Smooth muscle cell (in vitro differentiated cells): ENCODE measurements around the gene MYO7A. TPM values are rescaled to one million over a fixed set of nuclear protein-coding genes. Genes with fewer than 3 reads are reported as not detected.

Experiments used
- DNase-seq: peaks from one replicate; lab custom pipeline; 2025; ENCODE audit not compliant: unreplicated experiment; lab: John Stamatoyannopoulos, UW
- H2AFZ ChIP-seq: fragments of 200-600 bp; sonication (generic); 2 replicates; pipeline ENCODE4 v1.6.0; 2016; ENCODE audit warnings: antibody characterized with exemption, low read depth, mild to moderate bottlenecking
- H3F3A ChIP-seq: fragments of 200-600 bp; sonication (generic); 2 replicates; pipeline ENCODE4 v1.6.0; 2017; ENCODE audit warnings: antibody characterized with exemption, low read depth
- H3K27ac ChIP-seq: fragments of 200-600 bp; sonication (generic); 2 replicates; pipeline ENCODE4 v1.5.1; 2016; ENCODE audit warnings: low read depth, mild to moderate bottlenecking
- H3K27me3 ChIP-seq: fragments of 200-600 bp; sonication (generic); 2 replicates; pipeline ENCODE4 v1.6.1; 2016; ENCODE audit warnings: low read depth, mild to moderate bottlenecking
- H3K36me3 ChIP-seq: fragments of 200-600 bp; sonication (generic); 2 replicates; pipeline ENCODE4 v1.5.1; 2016; ENCODE audit warnings: low read depth
- H3K4me1 ChIP-seq: fragments of 200-600 bp; sonication (generic); 2 replicates; pipeline ENCODE4 v1.5.1; 2016; ENCODE audit warnings: low read depth
- H3K4me2 ChIP-seq: fragments of 200-600 bp; sonication (generic); 2 replicates; pipeline ENCODE4 v1.6.0; 2016; ENCODE audit warnings: mild to moderate bottlenecking
- H3K4me3 ChIP-seq: fragments of 200-600 bp; sonication (generic); 2 replicates; pipeline ENCODE4 v1.5.1; 2016; ENCODE audit warnings: mild to moderate bottlenecking
- H3K79me2 ChIP-seq: fragments of 200-600 bp; sonication (generic); 2 replicates; pipeline ENCODE4 v1.6.0; 2016; ENCODE audit warnings: low read depth, mild to moderate bottlenecking
- H3K9ac ChIP-seq: fragments of 200-600 bp; sonication (generic); 2 replicates; pipeline ENCODE4 v1.6.0; 2016; ENCODE audit warnings: low read depth
- H3K9me3 ChIP-seq: fragments of 200-600 bp; sonication (generic); replicated peaks from 2 replicates; pipeline ENCODE4 v1.5.1; 2016; ENCODE audit warnings: low read depth
- H4K20me1 ChIP-seq: fragments of 200-600 bp; sonication (generic); 2 replicates; pipeline ENCODE4 v1.6.0; 2016; ENCODE audit warnings: low read depth
- CTCF ChIP-seq: fragments of 200-600 bp; sonication (generic); IDR thresholded peaks from 2 replicates; pipeline ENCODE4 v1.5.1; 2017; ENCODE audit warnings: borderline replicate concordance, mild to moderate bottlenecking, antibody characterized with exemption; ENCODE audit not compliant: insufficient read depth, poor library complexity, severe bottlenecking
- WGBS: methylation state at CpG from one replicate; pipeline ENCODE4 v1.1.7; 2016; ENCODE audit warnings: low lambda C conversion rate; 5-methylcytosine and 5-hydroxymethylcytosine counted together
- polyA plus RNA-seq: library from polyadenylated mRNA; unstranded; fragments of >200 nt; fragmentation: Nextera tagmentation; extraction: Ambion mirVana; gene quantifications from 2 replicates; pipeline ENCODE4 v1.2.1, GENCODE V29; 2016
- total RNA-seq: library from RNA; depleted of rRNA; stranded (reverse); fragments of >200 nt; gene quantifications from 2 replicates; pipeline ENCODE4 v1.2.3, GENCODE V29; 2014

MYO7A gene
- total and polyA plus RNA-seq, 2 experiments from 2014 or later, result 0.08 to 0.18 TPM

GRCh38 chr11:77232242-77232641 is 104.2 kb downstream of the MYO7A start:
- TF ChIP-seq CTCF, result no peak
- Histone ChIP-seq H2AFZ (no peak overlapping the region), H3K9ac (no peak overlapping the region), H3K9me3 (no peaks in the 10 kb centered on the region), H3K79me2 (no peaks in the 10 kb centered on the region), H3K4me1 (no peaks in the 10 kb centered on the region), H3K36me3 (no peaks in the 10 kb centered on the region), H4K20me1 (no peaks in the 10 kb centered on the region), H3K27me3 (no peaks in the 10 kb centered on the region), H3F3A (no peaks in the 10 kb centered on the region), H3K4me3 (no peak overlapping the region), H3K27ac (no peak overlapping the region), H3K4me2 (no peak overlapping the region)
- WGBS, result 92% methylated on average over 4 of the region's 4 CpGs
- DNase-seq, result no peak

GRCh38 chr11:77233011-77233410 is 105.0 kb downstream of the MYO7A start:
- H3K79me2 ChIP-seq, result no peaks in the 10 kb centered on the region
- no peak overlapping the region for H3K27ac ChIP-seq
- no peaks in the 10 kb centered on the region for H4K20me1 ChIP-seq
- TF ChIP-seq CTCF, result no peak
- no peak for DNase-seq
- no peak overlapping the region for H3K4me3 ChIP-seq
- no peaks in the 10 kb centered on the region for H3K4me1 ChIP-seq
- no peak overlapping the region for H3K9ac ChIP-seq
- H2AFZ ChIP-seq, result no peak overlapping the region
- no peaks in the 10 kb centered on the region for H3F3A ChIP-seq
- 50% methylated on average over 3 of the region's 3 CpGs for WGBS
- H3K27me3 ChIP-seq, result no peaks in the 10 kb centered on the region
- H3K9me3 ChIP-seq, result no peaks in the 10 kb centered on the region
- no peak overlapping the region for H3K4me2 ChIP-seq
- H3K36me3 ChIP-seq, result no peaks in the 10 kb centered on the region

GRCh38 chr11:77236901-77237300 is 108.9 kb downstream of the MYO7A start:
- no peak for DNase-seq
- Histone ChIP-seq H4K20me1 (no peaks in the 10 kb centered on the region), H3K27me3 (no peaks in the 10 kb centered on the region), H2AFZ (no peak overlapping the region), H3K27ac (no peak overlapping the region), H3K9ac (no peak overlapping the region), H3K4me1 (no peaks in the 10 kb centered on the region), H3K79me2 (no peaks in the 10 kb centered on the region), H3K9me3 (no peaks in the 10 kb centered on the region), H3K4me2 (no peak overlapping the region), H3K4me3 (no peak overlapping the region), H3F3A (no peaks in the 10 kb centered on the region), H3K36me3 (no peaks in the 10 kb centered on the region)
- no peak for TF ChIP-seq CTCF

GRCh38 chr11:77244277-77245027 is 116.4 kb downstream of the MYO7A start:
- peak overlapping the region; percentile 67 for H2AFZ ChIP-seq
- H3K4me1 ChIP-seq, result no peaks in the 10 kb centered on the region
- 85% methylated on average over 7 of the region's 7 CpGs for WGBS
- peak overlapping the region; percentile 65 for H3K27ac ChIP-seq
- H3K9ac ChIP-seq, result no peak overlapping the region
- no peaks in the 10 kb centered on the region for H3K9me3 ChIP-seq
- H3K27me3 ChIP-seq, result no peaks in the 10 kb centered on the region
- no peaks in the 10 kb centered on the region for H4K20me1 ChIP-seq
- no peaks in the 10 kb centered on the region for H3F3A ChIP-seq
- no peak for TF ChIP-seq CTCF
- no peaks in the 10 kb centered on the region for H3K79me2 ChIP-seq
- no peak overlapping the region for H3K4me3 ChIP-seq
- DNase-seq, result no peak
- H3K4me2 ChIP-seq, result no peak overlapping the region
- no peaks in the 10 kb centered on the region for H3K36me3 ChIP-seq
